GM18868 (cell line): Measurements from ENCODE around the gene CD300C.
"Not testable (repeated sequence)": the region's sequence is repeated elsewhere in the genome, so short reads cannot be mapped to it uniquely, and the experiment has no call there.

ENCODE experiments used
- ATAC-seq: cut with Tn5 transposase; IDR thresholded peaks from one replicate; pipeline ENCODE4 v1.9.1; 2021; ENCODE audit warnings: mild to moderate bottlenecking, moderate library complexity; ENCODE audit not compliant: unreplicated experiment

Gene CD300C

GRCh38 chr17:74563358-74563757, 17.4 kb upstream of the CD300C start:
- ATAC-seq = no peak

- ATAC-seq = no peak
Measured at GRCh38 chr17:74561586-74561985, 15.7 kb upstream of the CD300C start.

- ATAC-seq = no peak
Measured at GRCh38 chr17:74558882-74559519, 13.1 kb upstream of the CD300C start.

- ATAC-seq = not testable (repeated sequence)
Measured at GRCh38 chr17:74558402-74558801, 12.5 kb upstream of the CD300C start.

GRCh38 chr17:74555427-74555940, 9.6 kb upstream of the CD300C start:
- no peak for ATAC-seq

- no peak for ATAC-seq
Measured at GRCh38 chr17:74554909-74555308, 9.0 kb upstream of the CD300C start.

- ATAC-seq = no peak
Measured at GRCh38 chr17:74552037-74552436, 6.1 kb upstream of the CD300C start.

- ATAC-seq = no peak
Measured at GRCh38 chr17:74550602-74551001, 4.7 kb upstream of the CD300C start.

GRCh38 chr17:74549343-74549742, 3.4 kb upstream of the CD300C start:
- no peak for ATAC-seq

GRCh38 chr17:74547736-74548135, 1.8 kb upstream of the CD300C start:
- ATAC-seq = no peak

GRCh38 chr17:74547264-74547663, 1.3 kb upstream of the CD300C start:
- ATAC-seq = no peak

GRCh38 chr17:74546586-74546985, 671 bp upstream of the CD300C start:
- ATAC-seq = no peak

- no peak for ATAC-seq
Measured at GRCh38 chr17:74544991-74545842, 698 bp downstream of the CD300C start.

- ATAC-seq = no peak
Measured at GRCh38 chr17:74543891-74544760, 1.8 kb downstream of the CD300C start.

GRCh38 chr17:74543406-74543805, 2.5 kb downstream of the CD300C start:
- no peak for ATAC-seq

- no peak for ATAC-seq
Measured at GRCh38 chr17:74542727-74543383, 3.1 kb downstream of the CD300C start.

GRCh38 chr17:74542166-74542565, 3.7 kb downstream of the CD300C start:
- ATAC-seq = no peak

GRCh38 chr17:74541176-74542111, 4.5 kb downstream of the CD300C start:
- ATAC-seq = no peak

- ATAC-seq = no peak
Measured at GRCh38 chr17:74539281-74539820, 6.6 kb downstream of the CD300C start.
